ENCODE measurements around the gene DNAI1.
"Not testable (repeated sequence)": the region's sequence is repeated elsewhere in the genome, so short reads cannot be mapped to it uniquely, and the experiment has no call there.

Gene DNAI1

DNA sequence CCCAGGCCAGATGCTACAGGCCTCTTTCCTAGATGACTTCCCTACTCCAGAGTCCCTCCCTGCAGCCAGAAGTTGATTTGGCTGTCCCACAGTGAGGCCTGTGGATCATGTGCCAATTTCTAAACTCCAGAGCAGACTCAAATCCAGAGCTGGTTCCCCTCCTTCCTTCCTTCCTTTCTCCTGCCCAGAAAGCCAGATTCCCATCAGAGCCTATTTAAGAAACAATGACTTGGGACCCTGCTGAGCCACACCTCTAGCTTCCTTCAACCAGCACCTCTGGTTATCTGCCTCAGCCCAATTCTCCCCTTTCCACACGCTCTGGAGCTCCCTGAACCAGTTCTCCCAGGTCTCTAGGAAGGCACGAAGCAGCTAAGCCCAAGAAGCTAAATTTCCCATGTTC lies 7.5 kb upstream of the DNAI1 start:
- DNase-seq: no peak

DNA sequence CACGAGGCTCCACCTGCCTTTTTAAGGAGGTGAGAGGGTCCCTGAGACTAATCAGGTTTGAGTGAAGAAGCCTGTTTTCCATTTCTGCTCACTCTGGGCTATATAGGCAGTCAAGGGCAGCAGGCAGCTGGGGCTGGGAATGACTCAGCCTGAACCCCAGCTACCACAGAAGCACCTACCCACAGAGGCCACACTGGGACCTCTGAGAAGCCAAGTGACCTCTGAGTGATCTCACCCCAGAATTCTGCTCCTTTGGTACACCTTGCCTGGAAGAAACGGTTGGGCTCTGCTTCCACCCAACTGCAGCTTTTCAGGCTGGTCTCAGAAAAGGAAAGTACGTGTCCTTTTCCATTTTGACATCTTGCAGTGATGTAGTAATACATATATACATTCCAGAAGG lies 7.1 kb upstream of the DNAI1 start:
- DNase-seq: no peak

DNA sequence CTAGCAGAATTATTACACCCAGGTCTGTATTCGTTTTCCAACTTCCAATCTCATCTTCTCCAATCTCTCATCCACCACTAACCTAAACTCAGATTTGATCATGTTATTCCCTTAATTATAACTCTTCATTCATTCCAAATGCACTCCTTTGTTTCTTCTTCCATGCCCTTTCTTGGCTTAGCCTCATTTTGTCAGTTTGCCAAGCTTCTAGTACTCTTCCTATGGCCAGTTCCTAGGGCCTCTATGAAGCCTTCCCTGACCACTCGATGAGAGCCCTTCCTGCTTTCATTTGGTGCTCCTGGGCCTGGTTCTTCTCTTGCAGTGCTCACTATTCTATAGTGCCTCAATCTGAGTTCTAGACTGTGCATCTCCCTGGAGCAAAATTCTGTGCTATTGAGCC lies 6.0 kb upstream of the DNAI1 start:
- DNase-seq: no peak

DNA sequence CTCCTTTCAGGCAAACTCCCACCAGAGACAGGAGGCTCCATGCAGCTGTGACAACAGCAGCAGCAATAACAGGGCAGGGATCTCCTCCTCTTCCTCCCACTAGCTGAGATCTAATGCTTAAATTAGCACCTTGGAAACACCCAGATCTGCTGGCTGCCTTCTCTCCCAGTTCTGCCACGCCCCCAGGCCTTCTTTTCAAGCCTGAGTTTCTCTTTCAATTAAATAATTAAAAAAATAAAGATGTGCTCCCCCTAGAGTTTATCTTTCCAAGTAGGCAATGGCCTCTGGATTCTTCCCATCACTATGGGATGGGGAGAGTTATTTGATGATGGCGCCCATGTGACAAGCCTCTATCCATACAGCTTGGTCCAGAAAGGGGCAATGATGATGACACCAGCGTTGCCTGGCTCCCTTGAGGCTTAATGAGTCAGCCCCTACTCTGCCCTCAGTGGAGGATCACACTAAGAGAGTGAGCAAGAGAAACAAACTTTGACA lies 4.0 kb upstream of the DNAI1 start:
- no peak for DNase-seq

DNA sequence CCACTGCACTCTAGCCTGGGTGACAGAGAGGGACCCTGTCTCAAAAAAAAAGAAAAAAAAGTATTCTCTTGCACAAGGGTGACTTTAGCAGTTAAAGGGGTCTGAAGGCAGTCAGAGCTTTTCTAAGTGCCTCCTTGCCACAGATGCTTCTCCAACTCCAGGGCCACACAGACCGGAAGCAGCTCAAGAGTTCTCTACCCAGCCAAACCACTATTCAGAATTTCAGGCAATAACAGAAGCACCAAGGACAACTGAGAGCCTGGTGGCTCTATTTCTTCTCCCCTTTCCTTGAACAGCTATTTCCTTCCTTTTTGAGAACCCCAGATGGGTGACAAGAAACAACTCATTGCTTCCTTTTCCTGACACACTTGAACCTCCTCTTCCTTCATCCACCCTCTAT lies 2.5 kb upstream of the DNAI1 start:
- no peak for DNase-seq

DNA sequence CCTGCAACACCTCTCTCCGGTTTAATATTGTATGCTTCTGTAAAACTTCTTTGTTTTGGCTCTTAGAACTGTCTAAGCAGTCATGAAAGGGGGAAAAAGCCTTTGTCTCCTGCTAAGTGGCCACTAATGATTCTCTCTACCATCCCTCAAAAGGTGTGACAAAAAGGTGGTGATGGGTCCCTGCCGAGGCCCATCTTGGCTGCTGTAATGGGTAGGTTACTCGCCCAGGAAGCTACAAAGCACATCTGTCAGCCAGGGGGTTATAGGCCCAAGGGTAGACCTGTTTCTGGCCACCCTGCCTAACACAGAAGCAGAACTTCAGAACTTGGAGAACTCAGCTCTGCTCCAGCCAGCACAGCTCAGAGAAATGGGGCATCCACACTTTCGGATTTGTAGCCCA lies 1.9 kb upstream of the DNAI1 start:
- no peak for DNase-seq

DNA sequence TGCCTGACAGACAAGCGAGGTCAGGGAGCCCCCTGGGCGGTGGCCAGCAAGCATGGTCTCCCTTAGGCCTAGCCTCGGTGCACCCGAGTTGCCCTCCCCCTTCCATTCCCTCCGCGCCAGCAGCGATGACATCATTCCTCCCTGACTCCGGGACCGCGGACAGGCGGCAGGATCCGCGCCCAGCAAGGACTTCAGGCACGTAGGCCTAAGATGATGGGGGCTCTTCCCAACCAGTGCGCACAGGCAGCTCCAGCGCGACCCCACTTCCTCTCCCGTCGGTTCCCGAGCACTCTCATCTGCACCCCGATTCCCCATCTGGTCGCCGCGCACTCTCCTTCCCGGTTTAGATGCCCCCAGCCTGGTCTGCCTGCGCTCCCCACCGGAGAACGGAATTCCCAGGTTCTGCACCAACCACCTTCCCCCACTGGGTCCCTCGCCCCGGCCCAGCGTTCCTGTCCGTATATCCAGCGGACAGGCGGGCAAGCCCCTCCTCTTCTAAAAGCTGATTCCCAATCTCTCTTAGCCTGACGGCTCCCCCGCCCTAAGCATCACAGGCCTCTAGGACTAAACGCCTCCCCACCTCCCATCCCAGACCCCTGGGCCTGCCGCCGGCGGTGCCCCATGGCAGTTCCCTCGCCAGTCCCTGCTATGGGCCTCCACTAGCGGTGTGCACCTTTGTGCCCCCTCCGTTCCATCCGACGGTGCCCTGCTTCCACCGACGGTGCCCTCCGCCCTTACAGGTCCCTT lies 1.2 kb upstream of the DNAI1 start:
- peak; percentile 59 to 72 for DNase-seq

DNA sequence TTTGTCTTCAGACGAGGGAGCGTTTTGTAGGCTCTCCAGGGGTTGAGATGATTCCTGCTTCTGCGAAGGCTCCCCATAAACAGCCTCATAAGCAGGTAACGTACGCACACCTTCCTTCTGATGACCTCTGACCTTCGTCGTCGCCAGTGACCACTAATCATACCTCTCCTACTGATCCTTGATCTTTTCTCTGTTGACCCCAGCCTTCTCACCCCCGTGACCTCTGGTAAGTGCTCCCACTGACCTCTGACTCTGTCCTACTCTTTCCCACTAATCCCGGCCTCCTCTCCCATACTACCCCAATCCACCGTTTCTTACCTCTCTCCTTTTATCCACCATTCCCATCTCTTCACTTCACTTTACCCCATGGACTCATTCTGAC lies 345 bp downstream of the DNAI1 start:
- no peak for DNase-seq

DNA sequence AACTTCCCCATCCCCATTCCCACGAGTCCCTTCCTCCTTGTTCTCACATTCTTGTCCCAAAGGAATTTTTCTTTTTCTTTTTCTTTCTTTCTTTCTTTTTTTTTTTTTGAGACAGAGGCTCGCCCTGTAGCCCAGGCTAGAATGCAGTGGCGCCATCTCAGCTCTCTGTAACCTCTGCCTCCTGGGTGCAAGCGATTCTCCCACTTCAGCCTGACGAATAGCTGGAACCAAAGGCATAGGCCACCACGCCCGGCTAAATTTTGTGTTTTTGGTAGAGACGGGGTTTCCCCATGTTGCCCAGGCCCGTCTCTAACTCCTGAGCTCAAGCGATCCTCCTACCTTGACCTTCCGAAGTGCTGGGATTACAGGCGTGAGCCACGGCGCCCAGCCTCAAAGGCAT lies 751 bp downstream of the DNAI1 start:
- no peak for DNase-seq

DNA sequence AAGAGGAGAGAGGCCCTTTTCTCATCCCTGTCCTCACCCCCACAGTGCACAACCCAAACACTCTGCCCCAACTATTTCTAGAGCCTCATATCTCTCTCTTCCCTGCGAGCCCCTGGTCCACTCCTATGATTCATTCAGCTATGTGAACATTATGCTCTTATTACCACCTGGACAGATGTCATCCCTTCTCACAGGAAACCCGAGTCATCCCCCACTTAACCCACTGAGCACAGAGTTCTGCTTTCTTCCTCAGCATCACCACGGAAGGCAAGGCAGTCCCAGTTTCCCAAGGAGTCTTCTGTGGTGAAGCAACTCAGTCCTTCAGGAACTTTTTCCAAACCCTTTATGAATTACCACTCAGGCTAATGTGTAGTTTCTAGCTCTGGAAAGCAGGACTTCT lies 1.3 kb downstream of the DNAI1 start:
- DNase-seq: no peak

DNA sequence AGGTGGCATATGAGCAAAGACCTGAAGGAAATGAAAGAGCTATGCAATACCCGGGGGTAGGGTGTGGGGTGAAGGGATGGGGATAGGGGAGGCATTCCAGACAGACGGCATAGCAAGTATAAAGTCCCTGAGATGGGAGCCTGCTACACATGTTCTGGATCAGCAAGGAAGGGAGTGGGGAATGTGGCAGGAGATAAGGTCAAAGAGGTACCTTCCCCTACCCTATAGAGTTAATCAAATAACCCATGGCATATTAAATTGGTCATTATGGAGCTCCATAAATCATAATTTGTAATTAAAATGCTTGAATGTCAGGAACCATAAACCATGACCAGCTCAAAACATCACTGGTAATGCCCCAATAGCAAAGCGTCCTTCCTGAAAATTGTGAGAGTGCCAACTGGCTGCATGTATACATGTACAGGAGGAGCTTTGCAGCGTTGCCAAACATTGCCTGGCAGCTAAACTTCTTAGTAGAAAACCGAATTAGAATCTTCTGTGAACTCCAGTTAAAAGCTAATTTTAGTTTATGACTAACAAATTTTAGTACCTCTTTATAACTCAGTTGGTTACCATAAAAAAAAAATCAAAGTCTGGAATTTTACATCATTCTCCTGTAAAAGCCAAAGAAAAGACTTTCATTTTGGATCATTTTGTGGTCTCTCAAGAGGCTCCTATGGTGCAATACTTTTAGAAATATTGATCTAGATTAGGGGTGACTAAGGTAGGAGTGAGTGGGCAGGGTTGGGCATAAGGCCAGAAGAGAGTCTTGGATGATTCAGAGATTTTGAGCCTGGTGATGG lies 4.7 kb downstream of the DNAI1 start:
- no peak for DNase-seq

DNA sequence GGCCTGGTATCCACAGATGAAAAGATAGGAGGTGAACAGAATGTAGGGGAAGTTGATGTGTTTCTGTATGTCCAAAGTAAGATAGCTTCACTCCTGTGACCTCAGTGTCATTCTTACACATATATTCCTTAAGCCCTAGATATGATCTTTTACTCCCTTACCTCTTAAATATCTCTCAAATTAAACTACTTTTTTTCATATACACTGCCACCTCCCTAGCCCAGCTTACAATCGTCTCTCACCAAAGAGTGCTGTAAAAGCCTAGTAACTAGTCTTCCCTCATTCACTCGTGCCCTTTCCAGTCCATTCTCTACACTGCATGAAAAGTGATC lies 5.3 kb downstream of the DNAI1 start:
- DNase-seq: no peak

DNA sequence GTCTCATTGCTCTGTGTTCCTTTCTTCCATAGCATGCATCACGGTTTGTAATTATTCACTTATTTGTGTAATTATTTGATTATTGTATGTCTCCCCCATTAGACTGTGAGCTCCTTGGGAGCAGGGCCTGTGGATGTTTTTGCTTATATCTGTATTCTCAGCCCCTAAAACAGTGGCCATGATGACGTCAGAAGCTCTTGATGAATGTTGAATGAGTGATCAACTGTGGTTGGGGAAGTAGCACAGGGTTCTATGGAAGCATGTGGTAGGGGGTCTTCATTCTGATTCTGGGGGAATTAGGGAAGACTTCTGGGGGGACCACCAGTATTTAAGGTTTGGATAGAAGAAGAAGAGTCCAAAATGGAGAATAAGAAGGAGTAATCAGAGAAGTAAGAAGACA lies 6.0 kb downstream of the DNAI1 start:
- DNase-seq: no peak

DNA sequence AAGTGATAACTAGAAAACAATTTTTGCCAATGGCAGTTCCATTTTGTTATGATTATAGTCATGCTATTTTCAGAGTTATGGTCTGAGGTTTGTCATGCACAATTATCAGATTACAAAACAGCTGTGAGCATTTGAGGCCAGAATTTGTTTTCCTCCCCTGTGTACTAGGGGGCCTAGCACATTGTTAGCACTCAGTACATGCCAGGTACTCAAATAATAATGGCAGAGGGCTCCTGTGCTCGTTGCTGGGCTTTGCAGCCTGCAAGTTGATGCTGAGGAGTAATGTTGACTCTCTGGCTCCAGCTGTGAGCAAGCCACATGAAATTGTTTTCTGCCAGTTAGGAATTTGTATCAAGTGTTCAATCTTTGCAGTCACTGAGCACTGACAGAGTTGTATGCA lies 6.9 kb downstream of the DNAI1 start:
- DNase-seq: no peak

DNA sequence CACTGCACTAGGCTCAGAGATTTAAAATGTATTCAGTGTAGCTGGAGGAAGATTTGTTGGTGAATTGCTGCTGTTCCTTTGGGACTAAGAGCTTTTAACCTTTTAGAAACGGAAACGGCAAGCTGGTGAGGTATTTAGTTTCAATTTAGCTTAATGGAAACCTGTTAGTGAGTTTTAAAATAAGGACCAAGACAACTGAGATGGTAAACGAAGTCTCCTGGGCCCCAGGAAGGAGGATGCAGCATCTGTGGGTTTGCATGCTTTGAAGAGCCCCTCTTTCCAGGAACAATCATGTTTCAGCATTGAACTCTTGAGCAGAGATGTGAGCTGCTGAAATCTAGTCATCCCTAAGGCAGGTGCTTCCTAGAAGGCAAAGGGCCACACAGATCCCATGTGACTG lies 16.5 kb downstream of the DNAI1 start:
- DNase-seq: no peak

DNA sequence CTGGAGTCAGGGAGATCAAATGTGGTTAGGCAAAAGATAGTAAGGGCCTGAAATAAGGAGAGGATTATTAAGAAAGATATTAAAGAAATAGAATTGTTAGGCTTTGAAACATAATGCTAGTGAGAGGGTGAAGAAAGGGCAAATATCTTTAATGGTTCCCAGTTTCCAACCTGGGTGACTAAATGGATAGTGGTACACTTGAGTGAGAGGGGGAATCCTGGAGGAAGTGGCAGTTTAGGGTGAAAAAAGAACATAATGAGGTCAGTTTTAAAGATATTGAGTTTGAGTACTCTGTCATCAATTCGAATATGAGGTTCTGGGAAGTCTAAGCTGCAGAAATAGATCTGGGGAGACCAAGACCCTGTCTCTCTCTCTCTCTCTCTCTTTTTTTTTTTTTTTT lies 18.9 kb downstream of the DNAI1 start:
- DNase-seq: no peak

DNA sequence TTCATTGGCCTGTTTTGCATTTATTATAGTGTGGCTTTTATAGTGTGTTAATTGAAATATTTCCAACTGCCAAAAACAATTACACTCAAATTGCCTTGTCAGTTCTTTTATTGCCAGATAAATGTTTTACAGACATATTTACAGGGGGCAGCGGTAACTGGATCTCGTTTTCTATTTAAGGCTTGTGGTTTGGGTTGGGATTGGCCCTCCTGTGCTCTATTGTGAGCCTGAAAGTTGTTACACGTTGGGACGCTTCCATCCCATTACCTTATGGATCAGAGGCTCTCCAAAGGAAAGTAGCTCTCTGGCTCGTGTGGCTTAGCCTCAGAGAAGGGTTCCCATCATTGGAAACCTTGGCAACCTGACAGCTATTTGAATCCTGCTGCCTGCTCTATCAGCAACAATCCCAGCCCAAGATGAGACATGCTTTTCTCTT lies 20.8 kb downstream of the DNAI1 start:
- peak in 1 of 2 experiments; percentile 20 for DNase-seq

DNA sequence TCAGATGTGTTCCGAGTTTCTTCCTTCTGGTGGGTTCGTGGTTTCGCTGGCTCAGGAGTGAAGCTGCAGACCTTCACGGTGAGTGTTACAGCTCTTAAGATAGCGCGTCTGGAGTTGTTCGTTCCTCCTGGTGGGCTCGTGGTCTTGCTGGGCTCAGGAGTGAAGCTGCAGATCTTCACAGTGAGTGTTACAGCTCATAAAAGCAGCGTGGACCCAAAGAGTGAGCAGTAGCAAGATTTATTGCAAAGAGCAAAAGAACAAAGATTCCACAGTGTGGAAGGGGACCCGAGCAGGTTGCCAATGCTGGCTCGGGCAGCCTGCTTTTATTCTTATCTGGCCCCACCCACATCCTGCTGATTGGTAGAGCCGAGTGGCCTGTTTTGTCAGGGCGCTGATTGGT lies 23.0 kb downstream of the DNAI1 start:
- DNase-seq: not testable (repeated sequence)

DNA sequence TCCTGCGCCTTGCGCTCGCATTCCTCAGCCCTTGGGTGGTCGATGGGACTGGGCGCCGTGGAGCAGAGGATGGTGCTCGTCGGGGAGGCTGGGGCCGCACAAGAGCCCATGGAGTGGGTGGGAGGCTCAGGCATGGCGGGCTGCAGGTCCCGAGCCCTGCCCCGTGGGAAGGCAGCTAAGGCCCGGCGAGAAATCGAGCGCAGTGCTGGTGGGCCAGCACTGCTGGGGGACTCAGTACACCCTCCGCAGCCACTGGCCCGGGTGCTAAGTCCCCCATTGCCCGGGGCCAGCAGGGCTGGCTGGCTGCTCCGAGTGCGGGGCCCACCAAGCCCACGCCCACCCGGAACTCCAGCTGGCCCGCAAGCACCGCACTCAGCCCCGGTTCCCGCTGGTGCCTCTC lies 24.1 kb downstream of the DNAI1 start:
- not testable (repeated sequence) for DNase-seq

DNA sequence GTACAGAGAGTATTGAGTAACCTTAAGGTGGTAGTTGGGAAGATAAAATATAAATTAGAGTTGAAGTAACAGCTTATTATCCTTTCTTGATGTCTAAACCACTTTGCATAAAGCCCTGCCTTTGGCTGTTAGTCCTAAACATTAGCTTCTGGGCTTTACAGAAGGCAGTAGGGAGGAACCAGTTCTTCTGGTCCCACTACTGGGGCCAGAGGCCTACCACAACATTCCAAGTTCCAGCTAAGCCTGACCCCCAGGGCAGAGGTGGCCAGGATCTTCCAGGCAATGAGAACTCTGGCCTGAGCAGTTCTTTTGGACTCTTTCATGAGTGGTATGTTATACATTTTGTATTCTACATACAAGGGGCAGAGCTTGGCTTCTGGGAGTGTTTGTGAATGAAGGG lies 26.1 kb downstream of the DNAI1 start:
- DNase-seq: no peak

DNA sequence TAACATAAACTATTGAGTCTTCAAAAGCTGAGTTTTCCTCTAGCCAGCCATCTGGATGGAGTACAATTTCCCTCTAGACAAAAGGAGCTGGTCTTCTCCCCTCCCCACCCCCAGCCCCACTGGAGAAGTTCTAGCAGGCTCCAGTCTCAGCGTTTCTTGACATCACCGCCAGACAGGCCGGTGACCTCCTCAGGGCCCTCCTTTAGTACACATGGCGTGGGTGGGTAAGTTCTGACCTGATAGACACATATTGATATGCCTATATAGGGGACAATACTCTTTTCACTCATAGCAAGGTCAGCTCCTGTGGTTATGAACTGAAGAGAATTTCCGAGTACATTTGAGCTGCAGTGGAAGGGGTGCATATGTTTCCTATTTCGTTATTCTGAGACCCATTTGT lies 27.2 kb downstream of the DNAI1 start:
- DNase-seq: no peak

DNA sequence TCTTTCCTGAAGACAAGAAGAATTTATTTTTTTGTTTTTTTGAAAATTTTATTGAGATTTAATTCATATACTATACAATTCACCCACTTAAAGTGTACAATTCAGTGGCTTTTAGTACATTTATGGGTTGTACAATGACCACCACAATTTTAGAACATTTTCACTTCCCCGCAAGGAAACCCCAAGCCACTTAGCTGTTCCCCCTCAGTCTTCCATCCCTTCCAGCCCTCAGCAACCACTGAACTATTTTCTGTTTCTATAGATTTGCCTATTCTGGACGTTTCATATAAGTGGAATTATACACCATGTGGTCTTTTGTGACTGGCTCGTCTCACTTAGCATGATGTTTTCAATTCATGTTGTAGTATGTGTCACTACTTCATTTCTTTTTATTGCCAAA lies 28.0 kb downstream of the DNAI1 start:
- no peak for DNase-seq

DNA sequence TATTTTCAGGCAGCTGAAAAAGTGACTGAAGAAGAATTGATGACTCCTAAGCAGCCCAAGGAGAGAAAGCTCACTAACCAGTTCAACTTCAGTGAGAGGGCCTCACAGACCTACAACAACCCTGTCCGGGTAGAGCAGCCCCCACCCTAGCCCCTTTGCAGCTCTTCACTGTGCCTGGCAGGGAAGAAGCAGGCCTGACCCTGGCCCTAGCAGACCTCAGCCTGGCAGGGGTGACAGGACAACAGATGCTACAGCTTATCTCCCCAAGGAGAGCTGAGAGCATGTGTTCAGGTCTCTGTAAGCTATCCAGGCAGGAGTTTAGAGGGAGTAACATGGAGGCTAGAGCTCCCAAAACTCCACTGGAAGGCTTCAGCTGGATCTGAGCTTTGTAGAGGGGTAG lies 31.8 kb downstream of the DNAI1 start:
- no peak for DNase-seq

DNA sequence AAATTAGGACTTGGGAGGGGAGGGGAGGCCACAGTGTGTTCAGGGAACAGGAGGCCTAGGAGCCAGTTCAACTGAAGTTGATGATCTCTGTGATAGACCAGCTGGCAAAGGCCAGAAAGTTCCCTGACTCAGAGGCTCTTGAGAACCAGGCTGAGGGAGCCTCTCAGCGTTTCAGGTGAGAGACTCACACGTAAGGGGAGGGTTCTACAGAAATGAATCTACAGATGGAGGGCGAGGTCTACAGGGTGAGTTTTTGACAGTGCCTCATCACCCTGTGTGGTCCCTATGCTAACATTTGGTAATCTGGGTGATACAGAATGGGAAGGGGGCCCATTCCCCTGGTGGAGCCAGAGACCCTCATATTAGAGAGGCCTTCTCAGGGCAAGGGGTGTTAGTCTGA lies 32.2 kb downstream of the DNAI1 start:
- no peak for DNase-seq

DNA sequence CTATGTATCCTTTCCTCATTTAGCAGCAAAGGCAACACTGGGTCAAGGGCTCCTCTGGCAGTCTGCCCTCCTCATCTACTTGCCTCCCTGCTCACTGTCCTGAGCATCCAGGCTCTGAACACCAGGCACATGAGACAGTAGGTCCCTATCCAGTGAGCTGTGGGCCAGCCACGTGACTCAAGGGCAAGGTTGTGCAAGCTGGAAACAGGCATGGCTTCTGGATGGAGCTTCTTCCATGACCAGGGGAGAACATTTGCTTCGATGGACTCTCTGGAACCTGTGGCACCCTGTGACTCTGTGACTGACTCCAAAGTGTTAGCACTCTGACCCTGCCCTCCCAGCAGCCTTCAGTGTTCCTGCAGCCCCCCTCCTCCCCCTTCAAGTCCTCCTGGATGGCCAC lies 33.0 kb downstream of the DNAI1 start:
- DNase-seq: no peak

Data from NCI-H2081 (cell line).